GM21825 (cell line): ENCODE data around the gene PSMA5.
A peak's percentile ranks its signal among the peaks of the same experiment; 100 is the strongest.
"Not testable (repeated sequence)": the region's sequence is repeated elsewhere in the genome, so short reads cannot be mapped to it uniquely, and the experiment has no call there.

ENCODE experiments used
- ATAC-seq: cut with Tn5 transposase; IDR thresholded peaks from one replicate; pipeline ENCODE4 v1.9.1; 2021; ENCODE audit warnings: mild to moderate bottlenecking, moderate library complexity; ENCODE audit not compliant: unreplicated experiment

PSMA5 gene

GRCh38 chr1:109433322-109433721 lies 7.1 kb upstream of the PSMA5 start:
- ATAC-seq, result no peak

- no peak for ATAC-seq
Measured at GRCh38 chr1:109432336-109432735, 6.1 kb upstream of the PSMA5 start.

GRCh38 chr1:109427171-109427467 lies 871 bp upstream of the PSMA5 start:
- no peak for ATAC-seq

- ATAC-seq, result peak; percentile 22
Measured at GRCh38 chr1:109425391-109426280, 612 bp downstream of the PSMA5 start.

- no peak for ATAC-seq
Measured at GRCh38 chr1:109423498-109423897, 2.8 kb downstream of the PSMA5 start.

- ATAC-seq, result no peak
Measured at GRCh38 chr1:109412551-109412950, 13.7 kb downstream of the PSMA5 start.

GRCh38 chr1:109404838-109405237 lies 21.4 kb downstream of the PSMA5 start:
- no peak for ATAC-seq

- no peak for ATAC-seq
Measured at GRCh38 chr1:109402025-109402424, 24.2 kb downstream of the PSMA5 start.

GRCh38 chr1:109400035-109400655 lies 26.1 kb downstream of the PSMA5 start:
- ATAC-seq, result no peak

- ATAC-seq, result no peak
Measured at GRCh38 chr1:109399326-109399957, 26.8 kb downstream of the PSMA5 start.

GRCh38 chr1:109398343-109399225 lies 27.7 kb downstream of the PSMA5 start:
- no peak for ATAC-seq

- peak; percentile 84 for ATAC-seq
Measured at GRCh38 chr1:109397581-109398342, 28.5 kb downstream of the PSMA5 start, which contains the start of gene SORT1. Gene SORT1, minus strand, starts transcription at chr1:109397918. Its CDS starts 26 bp downstream, at chr1:109397892.

- ATAC-seq, result peak; percentile 11
Measured at GRCh38 chr1:109396871-109397580, 29.2 kb downstream of the PSMA5 start.

GRCh38 chr1:109396513-109396839 lies 29.8 kb downstream of the PSMA5 start:
- no peak for ATAC-seq

GRCh38 chr1:109395602-109396512 lies 30.4 kb downstream of the PSMA5 start:
- no peak for ATAC-seq

- ATAC-seq, result not testable (repeated sequence)
Measured at GRCh38 chr1:109395282-109395599, 31.0 kb downstream of the PSMA5 start.

GRCh38 chr1:109394591-109395281 lies 31.5 kb downstream of the PSMA5 start:
- ATAC-seq, result no peak

GRCh38 chr1:109393617-109394233 lies 32.5 kb downstream of the PSMA5 start:
- no peak for ATAC-seq
